ENCODE results near the gene CCDC13.

DNA sequence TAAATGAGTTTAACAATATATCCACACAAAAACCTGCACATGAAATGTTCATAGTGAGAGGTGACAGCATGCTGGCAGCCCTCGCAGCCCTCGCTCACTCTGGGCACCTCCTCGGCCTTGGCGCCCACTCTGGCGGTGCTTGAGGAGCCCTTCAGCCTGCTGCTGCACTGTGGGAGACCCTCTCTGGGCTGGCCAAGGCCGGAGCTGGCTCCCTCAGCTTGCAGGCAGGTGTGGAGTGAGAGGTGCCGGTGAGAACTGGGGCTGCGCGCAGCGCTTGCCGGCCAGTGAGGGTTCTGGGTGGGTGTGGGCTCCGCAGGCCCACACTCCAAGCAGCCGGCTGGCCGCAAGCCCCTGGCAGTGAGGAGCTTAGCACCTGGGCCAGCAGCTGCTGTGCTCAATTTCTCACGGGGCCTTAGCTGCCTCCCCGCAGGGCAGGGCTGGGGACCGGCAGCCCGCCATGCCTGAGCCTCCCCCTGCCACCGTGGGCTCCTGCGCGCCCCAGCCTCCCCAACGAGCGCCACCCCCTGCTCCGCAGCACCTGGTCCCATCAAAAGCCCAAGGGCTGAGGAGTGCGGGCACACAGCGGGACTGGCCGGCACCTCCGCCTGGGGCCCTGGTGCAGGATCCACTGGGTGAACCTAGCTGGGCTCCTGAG, 3.4 kb downstream of the CCDC13 start:
- TF ChIP-seq, protein P1, sequence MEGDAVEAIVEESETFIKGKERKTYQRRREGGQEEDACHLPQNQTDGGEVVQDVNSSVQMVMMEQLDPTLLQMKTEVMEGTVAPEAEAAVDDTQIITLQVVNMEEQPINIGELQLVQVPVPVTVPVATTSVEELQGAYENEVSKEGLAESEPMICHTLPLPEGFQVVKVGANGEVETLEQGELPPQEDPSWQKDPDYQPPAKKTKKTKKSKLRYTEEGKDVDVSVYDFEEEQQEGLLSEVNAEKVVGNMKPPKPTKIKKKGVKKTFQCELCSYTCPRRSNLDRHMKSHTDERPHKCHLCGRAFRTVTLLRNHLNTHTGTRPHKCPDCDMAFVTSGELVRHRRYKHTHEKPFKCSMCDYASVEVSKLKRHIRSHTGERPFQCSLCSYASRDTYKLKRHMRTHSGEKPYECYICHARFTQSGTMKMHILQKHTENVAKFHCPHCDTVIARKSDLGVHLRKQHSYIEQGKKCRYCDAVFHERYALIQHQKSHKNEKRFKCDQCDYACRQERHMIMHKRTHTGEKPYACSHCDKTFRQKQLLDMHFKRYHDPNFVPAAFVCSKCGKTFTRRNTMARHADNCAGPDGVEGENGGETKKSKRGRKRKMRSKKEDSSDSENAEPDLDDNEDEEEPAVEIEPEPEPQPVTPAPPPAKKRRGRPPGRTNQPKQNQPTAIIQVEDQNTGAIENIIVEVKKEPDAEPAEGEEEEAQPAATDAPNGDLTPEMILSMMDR (IDR thresholded peaks at IDR 0.05): no peak
- no peak for TF ChIP-seq POLR2A (IDR thresholded peaks at IDR 0.05)
